NK-92 (cell line): ENCODE results near the gene SBDS.

Experiments
- DNase-seq: peaks from one replicate; lab custom pipeline; 2025; ENCODE audit not compliant: unreplicated experiment; lab: John Stamatoyannopoulos, UW

The SBDS gene

DNA sequence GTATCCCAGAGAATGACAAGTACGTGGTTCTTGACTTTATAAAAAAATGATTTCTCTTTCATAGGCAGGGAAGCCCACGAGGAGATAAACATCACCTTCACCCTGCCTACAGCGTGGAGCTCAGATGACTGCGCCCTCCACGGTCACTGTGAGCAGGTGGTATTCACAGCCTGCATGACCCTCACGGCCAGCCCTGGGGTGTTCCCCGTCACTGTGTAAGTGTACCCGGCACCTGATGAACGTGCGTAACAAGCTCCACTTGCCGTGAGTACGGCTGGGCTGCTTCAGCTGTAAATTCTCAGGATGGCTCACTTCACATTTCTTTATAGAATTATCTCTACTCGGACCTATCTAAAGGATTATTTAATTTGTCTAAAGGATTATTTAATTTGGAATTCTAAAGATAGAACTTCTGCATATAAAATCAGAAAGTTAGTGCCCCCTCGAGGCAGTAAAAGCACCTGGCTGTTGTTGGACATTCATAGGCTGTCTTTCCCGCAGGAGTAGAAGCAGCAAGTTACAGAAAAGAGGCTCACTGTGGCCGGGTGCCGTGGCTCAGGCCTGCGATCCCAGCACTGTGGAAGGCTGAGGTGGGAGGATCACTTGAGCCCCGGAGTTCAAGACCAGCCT is 46.8 kb downstream of the SBDS start:
- no peak for DNase-seq

DNA sequence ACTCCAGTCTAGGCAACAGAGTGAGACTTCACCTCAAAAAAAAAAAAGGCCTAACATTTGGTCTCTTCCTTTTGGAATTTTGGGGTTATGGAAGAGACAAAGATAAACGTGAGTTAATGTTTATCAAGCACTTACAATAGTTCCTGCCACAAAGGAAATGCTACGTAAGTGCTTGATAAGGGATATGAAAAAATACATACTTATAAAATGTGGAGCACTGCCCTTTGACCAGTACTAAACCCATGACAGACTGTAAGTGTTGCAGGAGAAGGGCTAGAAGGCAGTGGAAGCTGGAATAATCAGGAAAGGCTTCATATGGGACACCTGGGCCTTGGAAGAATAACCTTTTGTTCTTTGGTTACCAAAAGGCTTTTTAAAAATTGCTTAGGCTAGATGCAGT is 48.8 kb downstream of the SBDS start:
- no peak for DNase-seq

DNA sequence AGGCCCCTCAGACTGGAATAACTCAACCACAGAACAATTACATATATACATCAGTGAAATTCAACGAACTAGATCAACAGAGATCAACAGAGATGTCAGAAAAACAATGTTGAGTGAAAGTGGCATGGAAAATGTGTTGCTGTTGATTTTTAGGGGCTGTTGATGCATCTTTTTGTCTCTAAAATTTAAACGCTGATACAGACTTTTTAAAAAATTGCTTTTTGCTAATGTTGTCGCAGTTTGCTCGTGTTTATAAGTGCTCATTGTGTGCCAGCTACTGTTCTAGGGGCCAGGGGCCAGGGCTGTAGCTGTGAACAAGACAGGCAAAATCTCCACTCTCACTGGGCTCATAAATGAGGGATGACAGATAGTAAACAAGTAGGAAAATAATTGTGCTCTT is 56.1 kb downstream of the SBDS start:
- no peak for DNase-seq

DNA sequence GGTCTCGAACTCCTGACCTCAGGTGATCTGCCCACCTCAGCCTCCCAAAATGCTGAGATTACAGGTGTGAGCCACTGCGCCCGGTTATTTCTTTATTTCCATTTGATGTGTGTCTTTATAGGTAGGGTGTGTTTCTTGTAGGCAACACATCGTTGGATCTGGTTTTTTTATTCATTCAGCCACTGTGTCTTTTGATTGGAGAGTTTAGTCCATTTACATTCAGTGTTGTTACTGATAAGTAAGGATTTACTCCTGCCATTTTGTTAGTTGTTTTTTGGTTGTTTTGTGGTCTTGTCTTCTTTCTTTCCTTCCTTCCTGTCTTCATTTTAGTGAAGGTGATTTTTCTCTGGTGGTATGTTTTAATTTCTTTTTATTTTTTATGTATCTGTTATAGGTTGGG is 57.4 kb downstream of the SBDS start:
- no peak for DNase-seq
